IPS-20b (cell line): ENCODE measurements around the gene LPAR3.

Experiments used
- H3K27ac ChIP-seq: one replicate; pipeline ENCODE4 v1.5.1; 2013; ENCODE audit warnings: low read length
- H3K27me3 ChIP-seq: 2 replicates; pipeline ENCODE4 v1.6.1; 2013; ENCODE audit warnings: mild to moderate bottlenecking, low read length, inconsistent platforms; ENCODE audit not compliant: insufficient read depth
- H3K36me3 ChIP-seq: 2 replicates; pipeline ENCODE4 v1.6.1; 2013; ENCODE audit warnings: low read depth, mild to moderate bottlenecking, inconsistent platforms, low read length, moderate library complexity; ENCODE audit not compliant: insufficient read depth
- H3K4me1 ChIP-seq: 2 replicates; pipeline ENCODE4 v1.6.1; 2013; ENCODE audit warnings: mild to moderate bottlenecking, control low read depth, inconsistent platforms, low read length, moderate library complexity; ENCODE audit not compliant: insufficient read depth
- H3K4me3 ChIP-seq: 2 replicates; pipeline ENCODE4 v1.5.1; 2013; ENCODE audit warnings: mild to moderate bottlenecking, low read length, inconsistent platforms
- H3K9ac ChIP-seq: 2 replicates; pipeline ENCODE4 v1.6.1; 2013; ENCODE audit warnings: low read depth, mild to moderate bottlenecking, inconsistent platforms, low read length, moderate library complexity
- H3K9me3 ChIP-seq: 2 replicates; pipeline ENCODE4 v1.6.1; 2013; ENCODE audit warnings: mild to moderate bottlenecking, low read depth, low read length, inconsistent platforms; ENCODE audit not compliant: insufficient read depth

The LPAR3 gene

DNA sequence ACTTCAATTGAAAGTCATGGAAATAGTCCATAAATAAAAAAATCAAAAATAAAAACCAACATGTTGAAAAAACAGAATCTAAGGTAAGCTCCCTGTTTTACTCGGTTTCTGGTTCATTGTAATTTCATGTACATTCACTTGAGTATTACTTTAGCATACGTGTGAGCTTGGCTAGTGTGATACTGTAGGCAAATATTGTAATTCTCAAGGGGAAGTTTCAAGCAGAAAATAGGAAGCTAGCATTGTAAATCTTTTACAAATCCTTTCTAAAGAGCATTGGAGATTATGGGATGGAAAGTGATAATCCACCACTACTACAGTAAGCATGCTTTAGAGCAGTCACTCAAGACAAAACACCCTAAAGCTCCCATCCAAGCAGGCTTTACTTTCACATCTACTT lies 3.3 kb upstream of the LPAR3 start:
- no peak overlapping the region for H3K27ac ChIP-seq
- no peak overlapping the region for H3K9ac ChIP-seq
- H3K4me1 ChIP-seq: peaks cover 12% of the 10 kb centered on the region; the same call in 1 of the 2 replicates
- H3K4me3 ChIP-seq: no peak overlapping the region
- 0 out of 2 replicates have a peak, but pooled peaks cover 3% of the 10 kb centered on the region for H3K9me3 ChIP-seq
- no peaks in the 10 kb centered on the region for H3K36me3 ChIP-seq
- peaks cover 44% of the 10 kb centered on the region for H3K27me3 ChIP-seq

- Histone ChIP-seq H3K27me3 (peaks cover 41% of the 10 kb centered on the region), H3K36me3 (peaks cover 14% of the 10 kb centered on the region; the same call in 1 of the 2 replicates), H3K27ac (no peak overlapping the region), H3K9ac (no peak overlapping the region), H3K9me3 (no peaks in the 10 kb centered on the region), H3K4me1 (peaks cover 8% of the 10 kb centered on the region; the same call in 1 of the 2 replicates), H3K4me3 (no peak overlapping the region)
These were observed 2.4 kb downstream of the LPAR3 start for GRCh38 chr1:84890566-84890965.

DNA sequence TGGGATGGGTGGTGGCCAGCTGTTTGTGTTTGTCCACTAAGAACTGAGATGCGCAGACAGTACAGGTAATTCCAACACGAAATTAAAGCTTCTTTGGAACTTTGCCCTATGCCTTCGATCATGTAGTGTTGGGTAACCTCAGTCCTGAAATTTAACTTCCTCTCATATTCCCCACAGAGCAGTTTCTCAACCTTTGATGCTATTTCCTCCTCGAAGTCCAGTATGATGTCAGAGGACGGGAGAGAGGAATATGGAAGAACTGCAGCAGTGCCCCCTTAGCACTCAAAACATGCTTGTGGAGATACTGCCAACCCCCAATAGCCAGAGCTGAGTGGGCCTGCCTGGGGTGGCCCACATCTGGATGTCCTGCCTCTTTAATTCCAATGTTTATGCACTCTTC lies 3.6 kb downstream of the LPAR3 start:
- H3K36me3 ChIP-seq: peaks cover 25% of the 10 kb centered on the region; the same call in 1 of the 2 replicates
- no peak overlapping the region for H3K4me3 ChIP-seq
- H3K9me3 ChIP-seq: no peaks in the 10 kb centered on the region
- H3K27me3 ChIP-seq: peaks cover 32% of the 10 kb centered on the region
- no peak overlapping the region for H3K27ac ChIP-seq
- no peak overlapping the region for H3K9ac ChIP-seq
- H3K4me1 ChIP-seq: no peaks in the 10 kb centered on the region; the same call in 1 of the 2 replicates

- H3K4me3 ChIP-seq: no peak overlapping the region
- H3K36me3 ChIP-seq: peaks cover 26% of the 10 kb centered on the region; the same call in 1 of the 2 replicates
- H3K4me1 ChIP-seq: no peaks in the 10 kb centered on the region
- H3K27me3 ChIP-seq: peaks cover 25% of the 10 kb centered on the region
- H3K27ac ChIP-seq: no peak overlapping the region
- H3K9ac ChIP-seq: no peak overlapping the region
- no peaks in the 10 kb centered on the region for H3K9me3 ChIP-seq
These were observed 4.3 kb downstream of the LPAR3 start for GRCh38 chr1:84888753-84889152.

GRCh38 chr1:84887261-84887934 lies 5.6 kb downstream of the LPAR3 start:
- no peak overlapping the region for H3K27ac ChIP-seq
- H3K4me3 ChIP-seq: no peak overlapping the region
- peaks cover 2% of the 10 kb centered on the region; the same call in 1 of the 2 replicates for H3K9me3 ChIP-seq
- no peaks in the 10 kb centered on the region for H3K4me1 ChIP-seq
- no peak overlapping the region for H3K9ac ChIP-seq
- peaks cover 13% of the 10 kb centered on the region for H3K27me3 ChIP-seq
- H3K36me3 ChIP-seq: peaks cover 26% of the 10 kb centered on the region; the same call in 1 of the 2 replicates

DNA sequence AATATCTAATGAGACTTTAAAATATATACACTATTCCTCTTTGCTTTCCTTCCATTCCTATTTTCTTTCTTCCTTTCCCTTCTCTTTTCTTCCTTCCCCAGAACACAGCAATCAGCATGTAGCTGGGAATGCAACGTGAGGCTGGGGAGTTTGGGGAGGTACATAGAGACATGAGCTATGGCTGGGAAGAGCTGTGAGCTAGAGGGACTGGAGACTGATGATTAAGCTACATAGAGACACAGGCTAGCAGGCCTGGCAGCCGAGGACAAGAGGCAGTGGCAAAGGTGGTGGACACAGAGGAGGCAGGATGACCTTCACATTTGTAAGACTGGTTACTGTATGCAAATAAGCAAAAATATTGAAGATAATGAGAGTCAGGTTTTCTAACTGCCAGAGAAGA lies 7.5 kb downstream of the LPAR3 start:
- Histone ChIP-seq H3K9ac (no peak overlapping the region), H3K36me3 (peaks cover 26% of the 10 kb centered on the region; the same call in 1 of the 2 replicates), H3K27ac (no peak overlapping the region), H3K4me3 (no peak overlapping the region), H3K9me3 (peaks cover 6% of the 10 kb centered on the region; the same call in 1 of the 2 replicates), H3K4me1 (no peaks in the 10 kb centered on the region), H3K27me3 (no peaks in the 10 kb centered on the region)

DNA sequence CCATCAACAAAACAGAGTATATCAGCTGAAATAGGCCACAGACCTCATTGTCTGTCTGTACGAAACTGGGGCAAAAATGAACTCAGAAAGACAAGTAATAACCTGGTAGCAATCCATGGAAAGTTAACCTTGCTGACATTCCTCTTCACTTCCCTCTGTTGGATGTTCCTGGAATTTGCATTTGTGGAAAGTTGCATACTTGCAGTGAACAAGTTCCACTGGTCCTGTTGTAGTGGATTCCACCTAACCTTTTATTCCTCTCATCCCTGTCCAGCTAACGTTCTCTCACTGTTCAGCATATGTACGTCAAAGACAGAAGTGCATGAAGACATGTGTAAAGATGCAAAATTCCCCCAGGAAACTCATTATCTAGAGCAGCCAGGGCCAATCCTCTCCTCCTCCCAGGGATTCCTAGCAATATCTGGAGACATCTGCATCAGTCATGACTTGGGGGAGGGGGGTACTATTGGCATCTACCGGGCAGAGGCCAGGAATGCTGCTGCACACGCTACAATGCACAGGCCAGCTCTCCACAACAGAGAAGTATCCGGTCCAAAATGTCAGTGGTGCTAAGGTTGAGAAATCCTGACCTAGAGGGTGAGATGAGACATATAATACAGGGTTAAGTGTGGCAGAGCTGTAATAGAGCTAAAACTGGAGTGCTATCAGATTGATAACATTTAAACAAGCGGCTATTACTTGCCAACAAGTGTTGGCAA lies 8.2 kb downstream of the LPAR3 start:
- no peaks in the 10 kb centered on the region for H3K27me3 ChIP-seq
- H3K4me3 ChIP-seq: no peak overlapping the region
- H3K27ac ChIP-seq: no peak overlapping the region
- no peaks in the 10 kb centered on the region for H3K4me1 ChIP-seq
- no peak overlapping the region for H3K9ac ChIP-seq
- peaks cover 24% of the 10 kb centered on the region; the same call in 1 of the 2 replicates for H3K36me3 ChIP-seq
- peaks cover 6% of the 10 kb centered on the region; the same call in 1 of the 2 replicates for H3K9me3 ChIP-seq

GRCh38 chr1:84883286-84883685 lies 9.7 kb downstream of the LPAR3 start:
- Histone ChIP-seq H3K4me1 (no peaks in the 10 kb centered on the region), H3K36me3 (peaks cover 20% of the 10 kb centered on the region; the same call in 1 of the 2 replicates), H3K9me3 (peaks cover 6% of the 10 kb centered on the region; the same call in 1 of the 2 replicates), H3K27ac (no peak overlapping the region), H3K4me3 (no peak overlapping the region), H3K27me3 (no peaks in the 10 kb centered on the region), H3K9ac (no peak overlapping the region)

DNA sequence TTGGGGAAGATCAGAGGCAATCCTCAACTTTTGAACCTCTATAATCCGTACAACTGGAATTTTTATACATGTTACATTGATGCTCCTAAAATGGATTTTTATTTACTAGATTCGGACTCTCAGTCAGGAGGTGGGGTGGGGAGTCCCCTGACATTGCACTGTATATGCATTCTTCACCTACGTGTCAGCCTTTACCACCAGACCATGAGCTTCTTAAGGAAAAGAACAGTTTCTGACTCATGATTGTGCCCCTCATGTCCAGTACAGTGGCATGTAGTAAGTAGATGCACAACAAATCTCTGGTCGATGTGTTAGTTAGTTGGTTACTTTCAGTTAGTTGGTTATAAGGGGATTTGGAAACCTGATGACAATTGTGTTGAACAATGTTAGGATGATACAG lies 15.4 kb downstream of the LPAR3 start:
- no peaks in the 10 kb centered on the region for H3K4me1 ChIP-seq
- H3K4me3 ChIP-seq: no peak overlapping the region
- H3K9ac ChIP-seq: no peak overlapping the region
- H3K27ac ChIP-seq: no peak overlapping the region
- H3K27me3 ChIP-seq: no peaks in the 10 kb centered on the region
- peaks cover 5% of the 10 kb centered on the region; the same call in 1 of the 2 replicates for H3K36me3 ChIP-seq
- peaks cover 6% of the 10 kb centered on the region; the same call in 1 of the 2 replicates for H3K9me3 ChIP-seq

DNA sequence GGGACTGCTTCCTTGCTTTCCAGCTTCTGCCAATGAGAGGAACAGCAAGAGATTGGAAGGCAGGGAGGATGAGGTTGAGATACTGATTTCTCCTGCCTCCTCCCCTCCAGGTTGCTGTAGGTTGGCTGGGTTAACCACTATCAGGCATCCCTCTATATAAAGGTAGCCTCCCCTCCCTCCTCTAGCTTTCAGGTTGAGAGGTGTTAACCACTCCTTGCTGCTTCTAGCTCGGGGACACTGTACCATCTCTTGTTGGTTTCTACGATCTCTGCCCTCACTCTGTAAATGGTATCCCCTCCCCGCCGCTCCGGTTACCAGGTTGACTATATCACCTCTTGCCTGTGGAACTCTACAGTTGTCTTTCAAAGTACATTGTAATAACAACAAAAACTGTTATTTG lies 16.7 kb downstream of the LPAR3 start:
- Histone ChIP-seq H3K36me3 (peaks cover 5% of the 10 kb centered on the region; the same call in 1 of the 2 replicates), H3K9me3 (no peaks in the 10 kb centered on the region), H3K4me1 (no peaks in the 10 kb centered on the region), H3K4me3 (no peak overlapping the region), H3K27ac (no peak overlapping the region), H3K9ac (no peak overlapping the region), H3K27me3 (no peaks in the 10 kb centered on the region)

DNA sequence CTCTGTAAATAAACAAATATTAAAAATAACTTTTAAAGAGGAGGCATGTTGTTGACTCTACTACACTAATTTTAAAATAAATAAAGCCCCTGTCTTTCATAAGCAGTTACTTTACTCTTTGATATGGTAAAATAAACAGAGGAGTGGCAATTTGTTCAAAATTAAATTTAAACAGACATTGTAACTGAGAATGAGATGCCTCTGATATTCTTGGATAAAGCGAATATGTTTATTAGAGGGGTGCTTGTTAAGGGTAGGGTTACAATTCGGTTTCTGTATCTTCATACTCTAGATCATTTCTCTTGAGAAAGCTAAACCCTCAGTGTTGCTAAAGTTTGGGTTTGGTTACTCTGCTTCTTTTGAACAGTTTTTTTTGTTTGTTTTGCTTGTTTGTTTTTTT lies 19.6 kb downstream of the LPAR3 start:
- no peak overlapping the region for H3K4me3 ChIP-seq
- H3K4me1 ChIP-seq: no peaks in the 10 kb centered on the region
- no peak overlapping the region for H3K27ac ChIP-seq
- peaks cover 2% of the 10 kb centered on the region; the same call in 1 of the 2 replicates for H3K36me3 ChIP-seq
- no peak overlapping the region for H3K9ac ChIP-seq
- H3K9me3 ChIP-seq: no peaks in the 10 kb centered on the region
- H3K27me3 ChIP-seq: no peaks in the 10 kb centered on the region
